Tibial nerve (tissue), 4 donors: Measurements from ENCODE around the gene SYT9. TPM values are rescaled to one million over a fixed set of nuclear protein-coding genes. Genes with fewer than 3 reads are reported as not detected.
"Not testable (repeated sequence)": the region's sequence is repeated elsewhere in the genome, so short reads cannot be mapped to it uniquely, and the experiment has no call there.

ENCODE experiments used
- DNase-seq, 2 donors: peaks; one replicate each; pipeline ENCODE4 v3.0.0-alpha.2; 2019; ENCODE audit warnings: low spot score in 2 of 2
- H3K27ac ChIP-seq, 4 donors: fragments of 200-600 bp; sonication (generic) in 3 of 4; one replicate each; pipeline ENCODE4 v1.5.1; 2017 to 2019; ENCODE audit warnings: mild to moderate bottlenecking in 1 of 4
- H3K27me3 ChIP-seq, 2 donors: fragments of 200-600 bp; sonication (generic) in 1 of 2; one replicate each; pipeline versions ENCODE4 v1.5.1 to v1.6.0; 2017 to 2019
- H3K36me3 ChIP-seq, 3 donors: fragments of 200-600 bp; sonication (generic); one replicate each; pipeline ENCODE4 v1.5.1; 2018 to 2019
- H3K4me1 ChIP-seq, 4 donors: fragments of 200-600 bp; sonication (generic) in 3 of 4; one replicate each; pipeline ENCODE4 v1.5.1; 2017 to 2019
- H3K4me3 ChIP-seq, 4 donors: fragments of 200-600 bp; sonication (generic) in 3 of 4; one replicate each; pipeline ENCODE4 v1.5.1; 2017 to 2019; ENCODE audit warnings: mild to moderate bottlenecking in 1 of 4, moderate library complexity in 1 of 4
- H3K9me3 ChIP-seq, 4 donors: fragments of 200-600 bp; sonication (generic) in 3 of 4; one replicate each; pipeline ENCODE4 v1.5.1; 2017 to 2019
- CTCF ChIP-seq, 5 experiments: fragments of 200-600 bp in 3 of 5; fragments of 450-650 bp in 2 of 5; sonication (generic) in 3 of 5; IDR thresholded peaks; one replicate each; pipeline ENCODE4 v1.5.1; 2016 to 2019; ENCODE audit warnings: antibody characterized with exemption in 5 of 5, mild to moderate bottlenecking in 3 of 5, moderate library complexity in 2 of 5
- EP300 ChIP-seq, 2 donors: sonication (generic); formaldehyde crosslinking; IDR thresholded peaks; one replicate each; pipeline ENCODE4 v1.6.1; 2017; ENCODE audit warnings: antibody characterized with exemption in 2 of 2, mild to moderate bottlenecking in 1 of 2
- POLR2A ChIP-seq, 2 donors: fragments of 450-650 bp; IDR thresholded peaks; one replicate each; pipeline ENCODE4 v1.6.1; 2017; ENCODE audit warnings: antibody characterized with exemption in 2 of 2, mild to moderate bottlenecking in 2 of 2, moderate library complexity in 2 of 2
- WGBS, 2 donors: methylation state at CpG; one replicate each; pipeline ENCODE4 v1.1.5; 2018; 5-methylcytosine and 5-hydroxymethylcytosine counted together
- total RNA-seq, 4 donors: library from RNA; depleted of rRNA; stranded (reverse); fragments of >200 nt; gene quantifications; one replicate each; pipeline ENCODE4 v1.1.0, GENCODE V29; 2016

The SYT9 gene
- total RNA-seq, 4 donors from 2014 or later, result 0.21 to 0.30 TPM; not detected in 2

GRCh38 chr11:7332962-7333361 is 81.3 kb downstream of the SYT9 start:
- WGBS, 2 donors, result 61 to 73% methylated on average over 2 of the region's 2 CpGs
- DNase-seq, result no peak
- Histone ChIP-seq H3K27me3 (no peaks in the 10 kb centered on the region), H3K27ac (no peak overlapping the region), H3K4me1 (no peaks in the 10 kb centered on the region), H3K36me3 (no peaks in the 10 kb centered on the region), H3K4me3 (no peak overlapping the region), H3K9me3 (no peaks in the 10 kb centered on the region)
- TF ChIP-seq CTCF (IDR thresholded peaks at IDR 0.05) (no peak), POLR2A (IDR thresholded peaks at IDR 0.05) (no peak), EP300 (IDR thresholded peaks at IDR 0.05) (no peak)

GRCh38 chr11:7335442-7335841 is 83.7 kb downstream of the SYT9 start:
- H3K36me3 ChIP-seq, H3K4me3 ChIP-seq, DNase-seq, H3K27me3 ChIP-seq, H3K27ac ChIP-seq, H3K9me3 ChIP-seq, H3K4me1 ChIP-seq: not testable (repeated sequence)
- 67 to 93% methylated on average over 2 of the region's 2 CpGs for WGBS, 2 donors

- H3K36me3 ChIP-seq, result no peaks in the 10 kb centered on the region
- WGBS, 2 donors, result 73 to 84% methylated on average over 2 of the region's 2 CpGs
- TF ChIP-seq CTCF (IDR thresholded peaks at IDR 0.05) (no peak), POLR2A (IDR thresholded peaks at IDR 0.05) (no peak), EP300 (IDR thresholded peaks at IDR 0.05) (no peak)
Measured at GRCh38 chr11:7341551-7341950, 89.8 kb downstream of the SYT9 start.

GRCh38 chr11:7347611-7348431 is 96.1 kb downstream of the SYT9 start:
- 52 to 66% methylated on average over 6 of the region's 6 CpGs for WGBS, 2 donors

More at GRCh38 chr11:7341551-7341950, 89.8 kb downstream of the SYT9 start:
- no peak overlapping the region for H3K27ac ChIP-seq
- H3K9me3 ChIP-seq, result peaks cover 0 to 4% (median 1%) of the 10 kb centered on the region in 4 donors
- no peak for DNase-seq
- no peaks in the 10 kb centered on the region for H3K4me1 ChIP-seq
- no peaks in the 10 kb centered on the region for H3K27me3 ChIP-seq
- no peak overlapping the region for H3K4me3 ChIP-seq

GRCh38 chr11:7348432-7349304 is 97.0 kb downstream of the SYT9 start:
- H3K4me1 ChIP-seq, result no peaks in the 10 kb centered on the region
- no peak overlapping the region for H3K4me3 ChIP-seq
- TF ChIP-seq POLR2A (IDR thresholded peaks at IDR 0.05), result no peak
- no peak for TF ChIP-seq CTCF (IDR thresholded peaks at IDR 0.05)
- no peak for TF ChIP-seq EP300 (IDR thresholded peaks at IDR 0.05)
- H3K27ac ChIP-seq, result no peak overlapping the region
- no peaks in the 10 kb centered on the region for H3K36me3 ChIP-seq
- 16 to 32% methylated on average over 8 of the region's 8 CpGs for WGBS, 2 donors
- DNase-seq, result no peak
- no peaks in the 10 kb centered on the region for H3K9me3 ChIP-seq
- H3K27me3 ChIP-seq, result no peaks in the 10 kb centered on the region

More at GRCh38 chr11:7347611-7348431, 96.1 kb downstream of the SYT9 start:
- H3K27me3 ChIP-seq, result no peaks in the 10 kb centered on the region
- no peak overlapping the region for H3K27ac ChIP-seq
- no peaks in the 10 kb centered on the region for H3K4me1 ChIP-seq
- no peak overlapping the region for H3K4me3 ChIP-seq
- no peaks in the 10 kb centered on the region for H3K36me3 ChIP-seq
- no peak for DNase-seq
- TF ChIP-seq EP300 (IDR thresholded peaks at IDR 0.05) (no peak), POLR2A (IDR thresholded peaks at IDR 0.05) (no peak), CTCF (IDR thresholded peaks at IDR 0.05) (no peak)
- no peaks in the 10 kb centered on the region for H3K9me3 ChIP-seq
